Hair follicular keratinocyte (primary cell): Measurements from ENCODE around the gene TMEM181. TPM values are rescaled to one million over a fixed set of nuclear protein-coding genes. Genes with fewer than 3 reads are reported as not detected.

Source experiments
- total RNA-seq: library from RNA; depleted of rRNA; stranded (reverse); fragments of >200 nt; gene quantifications from 2 replicates; pipeline ENCODE4 v1.2.3, GENCODE V29; 2015

The TMEM181 gene, protein sequence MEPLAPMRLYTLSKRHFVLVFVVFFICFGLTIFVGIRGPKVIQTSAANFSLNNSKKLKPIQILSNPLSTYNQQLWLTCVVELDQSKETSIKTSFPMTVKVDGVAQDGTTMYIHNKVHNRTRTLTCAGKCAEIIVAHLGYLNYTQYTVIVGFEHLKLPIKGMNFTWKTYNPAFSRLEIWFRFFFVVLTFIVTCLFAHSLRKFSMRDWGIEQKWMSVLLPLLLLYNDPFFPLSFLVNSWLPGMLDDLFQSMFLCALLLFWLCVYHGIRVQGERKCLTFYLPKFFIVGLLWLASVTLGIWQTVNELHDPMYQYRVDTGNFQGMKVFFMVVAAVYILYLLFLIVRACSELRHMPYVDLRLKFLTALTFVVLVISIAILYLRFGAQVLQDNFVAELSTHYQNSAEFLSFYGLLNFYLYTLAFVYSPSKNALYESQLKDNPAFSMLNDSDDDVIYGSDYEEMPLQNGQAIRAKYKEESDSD
- 18.8 and 24.3 TPM in 2 replicates for total RNA-seq

DNA sequence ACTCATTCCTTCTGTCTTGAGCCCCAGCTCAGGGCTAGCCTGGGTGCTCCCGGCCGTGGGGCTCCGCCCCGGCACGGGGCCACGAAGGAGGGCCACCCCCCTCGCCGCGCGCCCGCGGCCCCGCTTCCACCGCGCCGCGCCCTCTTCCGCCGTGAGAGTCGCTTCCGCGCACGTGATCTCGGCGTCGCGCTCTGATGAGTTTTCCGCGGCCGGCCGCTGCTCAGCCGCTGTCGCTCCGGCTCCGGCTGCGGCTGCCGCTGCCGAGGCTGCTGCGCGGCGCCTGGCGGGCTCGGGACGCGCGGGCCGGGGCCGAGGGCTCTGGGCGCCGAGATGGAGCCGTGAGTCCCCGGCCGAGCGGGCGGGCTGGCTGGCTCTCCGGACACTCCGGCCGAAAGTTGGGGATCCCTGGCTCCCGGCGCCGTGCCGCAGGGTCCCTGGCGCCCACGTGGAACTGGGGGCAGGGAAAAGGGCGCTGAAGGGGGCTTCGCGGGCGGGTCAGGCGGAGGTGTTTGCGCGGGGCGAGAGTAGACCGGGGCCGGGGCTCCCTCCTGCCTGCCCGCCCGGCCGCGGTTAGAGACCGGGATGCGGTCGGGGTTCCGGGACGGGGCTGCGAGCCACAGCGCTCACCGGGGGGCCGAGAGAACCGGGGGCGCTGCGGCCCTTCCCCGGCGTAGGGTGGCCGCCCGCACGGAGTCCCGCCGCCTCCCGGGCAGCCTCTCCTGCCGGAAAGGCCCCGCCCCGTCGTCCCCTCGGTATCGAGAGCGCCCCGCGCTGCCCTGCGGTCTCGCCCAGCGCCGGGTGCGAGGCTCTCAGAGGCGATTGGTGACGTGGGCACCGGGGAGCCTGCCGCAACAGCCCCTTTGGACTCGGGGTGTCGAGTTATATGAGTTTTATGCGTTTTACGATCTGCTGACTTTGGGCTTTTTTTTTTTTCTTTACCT lies at the start of gene TMEM181:
Gene TMEM181 (plus strand): TSS at position 197 of the 941 bp plus-strand sequence. CDS start 134 bp downstream, at position 331.

DNA sequence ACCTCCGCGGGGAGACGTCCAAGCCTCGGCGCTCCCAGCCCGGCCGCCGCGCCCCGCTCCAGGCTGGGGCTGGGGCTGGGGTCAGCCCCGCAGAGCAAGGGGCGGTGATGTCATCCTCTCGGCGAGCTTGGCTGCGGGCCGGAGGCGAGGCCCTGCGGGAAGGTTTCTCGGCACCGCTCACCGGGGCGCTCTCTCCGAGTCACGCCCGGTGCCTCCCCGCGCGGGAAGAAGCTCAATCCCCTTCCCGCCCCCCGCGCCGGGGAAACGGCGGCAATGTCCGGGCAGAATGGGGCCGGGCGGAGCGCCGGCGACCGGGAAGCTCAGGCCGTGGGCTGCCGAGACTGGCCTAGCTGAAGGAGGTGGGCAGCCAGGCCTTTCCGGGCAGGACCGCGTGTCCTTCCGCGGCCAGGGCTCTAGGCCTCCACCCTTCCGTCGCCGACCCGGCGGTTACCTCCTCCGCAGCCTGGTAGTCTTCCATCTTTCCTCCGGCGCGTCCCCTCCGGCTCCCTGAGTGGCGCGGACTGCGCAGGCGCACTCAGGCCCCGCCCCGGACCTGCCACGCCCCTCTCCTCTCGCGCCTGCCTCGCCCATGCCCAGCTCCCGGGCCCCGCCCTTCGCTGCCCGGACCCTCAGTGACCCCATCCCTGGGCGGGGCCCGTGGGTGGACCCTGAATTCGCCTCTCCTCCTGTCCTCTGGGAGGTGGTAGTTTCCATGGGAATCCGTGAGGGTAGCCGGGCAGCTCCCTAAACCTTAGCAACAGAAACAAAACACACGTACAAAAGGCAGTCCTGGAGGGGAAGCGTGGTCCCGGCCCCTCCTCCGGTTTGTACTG lies 84.6 kb downstream of the TMEM181 start, which contains the start of gene DYNLT1:
Gene DYNLT1 (minus strand): TSS at position 513 of the 833 bp plus-strand sequence. CDS start 35 bp downstream, at position 478.

DNA sequence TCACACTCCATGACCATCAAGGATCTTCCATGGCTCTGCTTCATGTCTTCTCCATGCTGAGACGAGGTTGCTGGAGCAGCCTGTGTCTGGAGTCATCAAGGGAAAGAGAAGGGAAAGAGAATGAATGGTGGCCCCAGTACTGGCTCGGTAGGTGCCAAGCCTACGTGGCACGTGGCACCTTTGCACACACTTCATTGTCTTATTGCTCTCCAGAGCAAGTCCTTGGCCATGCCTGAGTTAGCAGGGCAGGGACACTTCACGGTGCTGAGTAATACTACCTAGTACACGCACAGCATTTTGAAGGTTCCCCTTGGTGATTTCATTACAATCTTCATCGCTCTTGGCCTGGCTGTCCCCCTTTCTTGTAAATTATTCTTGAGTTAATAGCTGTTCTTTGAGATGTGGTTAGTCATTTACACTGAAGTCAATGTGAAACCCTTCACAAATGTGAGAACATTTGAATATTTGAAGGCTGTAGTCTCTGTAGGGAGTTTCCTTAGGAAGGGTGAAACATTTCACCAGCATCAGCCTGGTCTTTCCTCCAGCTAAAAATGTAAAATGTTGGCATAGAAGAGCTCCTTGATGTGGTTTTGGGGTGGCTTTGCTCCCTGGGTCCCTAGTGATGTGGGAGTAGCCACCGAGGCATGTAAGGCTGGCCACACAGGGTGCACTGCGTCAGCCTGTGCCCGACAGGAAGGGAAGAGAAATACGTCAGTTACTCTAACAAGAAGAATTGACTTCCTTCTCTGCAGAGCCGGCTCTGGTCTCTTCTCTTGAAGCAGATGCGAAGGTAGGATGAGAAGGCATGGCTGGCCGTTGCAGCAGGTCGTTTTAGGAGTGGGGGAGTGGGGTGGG lies 89.6 kb downstream of the TMEM181 start, which contains the start of gene SYTL3:
Gene SYTL3 (plus strand): TSS at position 766 of the 855 bp plus-strand sequence. CDS start 13,215 bp downstream, outside the sequence.

Other genes with a start within 250 kb of the TMEM181 start
- gene TULP4, start 247.6 kb upstream of the TMEM181 start, total RNA-seq: 31.3 and 42.3 TPM in 2 replicates
- 107 and 119 TPM in 2 replicates for gene DYNLT1, start 84.7 kb downstream of the TMEM181 start, total RNA-seq
- 0.70 and 1.4 TPM in 2 replicates for gene SYTL3, start 90.0 kb downstream of the TMEM181 start, total RNA-seq